NCI-H2171 (cell line): Measurements from ENCODE around the gene NOL6.
"Not testable (repeated sequence)": the region's sequence is repeated elsewhere in the genome, so short reads cannot be mapped to it uniquely, and the experiment has no call there.

Experiments used
- DNase-seq: peaks from one replicate; lab custom pipeline; 2025; lab: John Stamatoyannopoulos, UW

The NOL6 gene, protein sequence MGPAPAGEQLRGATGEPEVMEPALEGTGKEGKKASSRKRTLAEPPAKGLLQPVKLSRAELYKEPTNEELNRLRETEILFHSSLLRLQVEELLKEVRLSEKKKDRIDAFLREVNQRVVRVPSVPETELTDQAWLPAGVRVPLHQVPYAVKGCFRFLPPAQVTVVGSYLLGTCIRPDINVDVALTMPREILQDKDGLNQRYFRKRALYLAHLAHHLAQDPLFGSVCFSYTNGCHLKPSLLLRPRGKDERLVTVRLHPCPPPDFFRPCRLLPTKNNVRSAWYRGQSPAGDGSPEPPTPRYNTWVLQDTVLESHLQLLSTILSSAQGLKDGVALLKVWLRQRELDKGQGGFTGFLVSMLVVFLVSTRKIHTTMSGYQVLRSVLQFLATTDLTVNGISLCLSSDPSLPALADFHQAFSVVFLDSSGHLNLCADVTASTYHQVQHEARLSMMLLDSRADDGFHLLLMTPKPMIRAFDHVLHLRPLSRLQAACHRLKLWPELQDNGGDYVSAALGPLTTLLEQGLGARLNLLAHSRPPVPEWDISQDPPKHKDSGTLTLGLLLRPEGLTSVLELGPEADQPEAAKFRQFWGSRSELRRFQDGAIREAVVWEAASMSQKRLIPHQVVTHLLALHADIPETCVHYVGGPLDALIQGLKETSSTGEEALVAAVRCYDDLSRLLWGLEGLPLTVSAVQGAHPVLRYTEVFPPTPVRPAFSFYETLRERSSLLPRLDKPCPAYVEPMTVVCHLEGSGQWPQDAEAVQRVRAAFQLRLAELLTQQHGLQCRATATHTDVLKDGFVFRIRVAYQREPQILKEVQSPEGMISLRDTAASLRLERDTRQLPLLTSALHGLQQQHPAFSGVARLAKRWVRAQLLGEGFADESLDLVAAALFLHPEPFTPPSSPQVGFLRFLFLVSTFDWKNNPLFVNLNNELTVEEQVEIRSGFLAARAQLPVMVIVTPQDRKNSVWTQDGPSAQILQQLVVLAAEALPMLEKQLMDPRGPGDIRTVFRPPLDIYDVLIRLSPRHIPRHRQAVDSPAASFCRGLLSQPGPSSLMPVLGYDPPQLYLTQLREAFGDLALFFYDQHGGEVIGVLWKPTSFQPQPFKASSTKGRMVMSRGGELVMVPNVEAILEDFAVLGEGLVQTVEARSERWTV

GRCh38 chr9:33473643-33474352, at the start of gene NOL6:
TSS of gene NOL6 (minus strand) at chr9:33473924. CDS start at chr9:33473842, 82 bp downstream.
- DNase-seq = peak; percentile 90

DNA sequence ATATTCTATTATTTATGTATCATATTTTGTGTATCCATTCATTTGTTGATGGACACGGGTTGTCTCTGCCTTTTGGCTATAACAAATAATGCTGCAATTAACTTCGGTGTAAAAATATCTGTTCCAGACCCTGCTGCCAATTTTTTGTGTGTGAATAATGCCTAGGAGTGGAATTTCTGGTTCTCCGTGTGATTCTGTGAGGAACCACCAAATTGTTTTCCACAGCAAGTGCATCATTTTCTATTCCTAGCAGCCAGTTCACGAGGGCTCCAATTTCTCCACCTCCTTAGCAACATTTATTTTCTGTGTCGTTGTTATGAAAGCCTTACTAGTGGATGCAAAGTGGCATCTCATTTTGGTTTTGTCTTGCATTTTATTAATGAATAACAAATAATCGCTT, 48.1 kb upstream of the NOL6 start:
- not testable (repeated sequence) for DNase-seq

DNA sequence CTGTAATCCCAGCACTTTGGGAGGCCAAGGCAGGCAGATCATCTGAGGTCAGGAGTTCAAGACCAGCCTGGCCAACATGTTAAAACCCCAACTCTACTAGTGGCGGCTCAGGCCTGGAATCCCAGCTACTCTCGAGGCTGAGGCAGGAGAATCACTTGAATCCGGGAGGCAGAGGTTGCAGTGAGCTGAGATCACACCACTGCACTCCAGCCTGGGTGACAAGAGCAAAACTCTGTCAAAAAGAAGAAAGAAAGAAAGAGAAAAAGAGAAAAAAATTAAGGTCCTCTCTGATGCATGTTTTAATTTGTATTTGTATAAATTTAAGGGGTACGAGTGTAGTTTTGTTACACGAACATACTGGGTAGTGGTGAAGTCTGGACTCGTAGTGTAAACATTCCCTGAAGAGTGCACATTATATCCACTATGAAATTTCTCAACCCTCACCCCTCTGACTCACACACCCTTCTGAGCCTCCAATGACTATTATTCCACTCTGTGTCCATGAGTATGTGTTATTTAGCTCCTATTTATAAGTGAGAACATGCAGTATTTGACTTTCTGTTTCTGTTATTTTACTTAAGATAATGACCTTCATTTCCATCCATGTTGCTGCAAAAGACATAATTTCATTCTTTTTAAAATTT, 44.3 kb upstream of the NOL6 start:
- not testable (repeated sequence) for DNase-seq

GRCh38 chr9:33517373-33517772, 43.6 kb upstream of the NOL6 start:
- DNase-seq = no peak

- DNase-seq = not testable (repeated sequence)
These were observed 42.7 kb upstream of the NOL6 start for GRCh38 chr9:33516397-33516796.

DNA sequence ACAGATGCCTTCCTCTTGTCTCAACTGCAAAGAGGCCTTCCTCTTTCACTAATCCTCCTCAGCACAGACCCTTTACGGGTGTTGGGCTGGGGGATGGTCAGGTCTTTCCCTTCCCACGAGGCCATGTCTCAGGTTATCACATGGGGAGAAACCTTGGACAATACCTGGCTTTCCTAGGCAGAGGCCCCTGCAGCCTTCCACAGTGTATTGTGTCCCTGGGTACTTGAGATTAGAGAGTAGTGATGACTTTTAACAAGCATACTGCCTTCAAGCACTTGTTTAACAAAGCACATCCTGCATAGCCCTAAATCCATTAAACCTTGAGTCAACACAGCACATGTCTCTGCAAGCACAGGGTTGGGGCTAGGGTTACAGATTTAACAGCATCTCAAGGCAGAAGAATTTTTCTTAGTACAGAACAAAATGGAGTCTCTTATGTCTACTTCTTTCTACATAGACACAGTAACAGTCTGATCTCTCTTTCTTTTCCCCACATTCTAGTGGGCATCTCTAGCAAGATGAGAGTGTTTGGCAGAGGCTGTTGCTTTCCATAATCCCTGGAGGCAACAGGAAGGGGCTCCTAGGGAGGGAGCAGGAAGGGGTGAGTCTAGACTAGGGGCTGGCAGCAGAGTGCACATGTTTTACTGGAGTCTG, 41.7 kb upstream of the NOL6 start:
- not testable (repeated sequence) for DNase-seq

GRCh38 chr9:33512535-33512934, 38.8 kb upstream of the NOL6 start:
- not testable (repeated sequence) for DNase-seq

DNA sequence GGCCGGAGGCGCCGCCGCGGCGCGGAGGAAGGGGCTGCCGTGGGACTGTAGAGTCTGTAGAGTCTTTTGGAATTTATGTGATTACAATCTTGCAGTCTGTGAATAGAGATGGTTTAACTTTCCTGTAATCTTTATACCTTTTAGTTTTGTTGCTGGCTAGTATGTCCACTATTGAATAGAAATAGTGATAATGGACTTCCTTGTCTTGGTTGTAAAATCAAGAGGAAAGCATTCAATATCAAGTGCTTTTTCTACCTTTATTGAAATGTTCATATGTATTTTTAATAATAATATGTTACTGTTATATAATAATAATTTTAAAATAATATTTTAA, 37.4 kb upstream of the NOL6 start:
- not testable (repeated sequence) for DNase-seq

GRCh38 chr9:33510262-33511183, 36.8 kb upstream of the NOL6 start:
- no peak for DNase-seq

DNA sequence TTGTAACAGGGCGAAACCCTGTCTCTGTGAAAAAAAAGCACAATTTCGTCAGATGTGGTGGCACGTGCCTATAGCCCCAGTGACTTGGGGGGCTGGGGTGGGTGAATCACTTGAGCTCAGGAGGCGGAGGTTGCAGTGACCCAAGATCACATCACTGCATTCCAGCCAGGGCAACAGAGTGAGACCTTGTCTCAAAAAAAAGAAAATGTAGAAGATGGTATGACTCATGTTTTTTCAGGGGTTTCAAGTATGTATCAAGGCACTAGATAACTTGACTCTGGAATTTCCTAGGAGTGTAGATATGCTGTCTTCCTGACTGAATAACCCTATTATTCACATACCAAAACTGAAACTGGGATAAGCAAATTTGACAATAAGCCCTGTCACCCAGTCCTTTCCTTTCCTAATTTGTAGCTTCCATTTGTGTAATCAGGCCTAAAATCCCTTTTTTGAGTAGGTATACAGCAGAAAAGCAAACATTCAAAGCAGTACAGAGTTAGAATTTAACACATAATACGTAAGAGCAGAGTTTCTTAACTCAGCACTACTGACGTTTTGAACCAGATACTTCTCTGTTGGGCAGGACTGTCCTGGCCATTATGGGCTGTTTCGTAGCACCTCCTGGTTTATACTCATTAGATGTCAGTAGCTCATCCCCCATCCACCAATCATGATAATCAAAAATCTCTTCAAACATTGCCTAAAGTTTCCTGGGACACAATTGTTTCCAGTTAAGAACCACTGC, 33.1 kb upstream of the NOL6 start:
- DNase-seq = no peak

DNA sequence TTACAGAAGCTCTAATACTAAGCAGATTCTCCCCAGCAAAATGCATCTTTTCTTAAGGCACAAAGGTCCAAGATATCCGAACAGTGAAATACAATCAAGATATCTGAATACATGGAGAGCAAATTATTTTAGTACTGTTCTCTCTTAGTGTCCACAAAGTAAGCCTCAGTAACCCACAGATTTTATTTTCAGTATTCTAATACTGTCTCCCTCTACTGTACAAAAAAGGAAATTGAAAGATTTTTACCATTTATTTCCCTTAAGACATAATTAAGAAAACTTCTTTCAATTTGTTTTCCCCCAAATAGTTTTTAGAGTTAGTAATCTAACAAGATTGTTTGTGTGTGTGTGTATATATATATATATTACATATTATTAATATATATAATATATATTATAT, 24.7 kb upstream of the NOL6 start:
- no peak for DNase-seq

DNA sequence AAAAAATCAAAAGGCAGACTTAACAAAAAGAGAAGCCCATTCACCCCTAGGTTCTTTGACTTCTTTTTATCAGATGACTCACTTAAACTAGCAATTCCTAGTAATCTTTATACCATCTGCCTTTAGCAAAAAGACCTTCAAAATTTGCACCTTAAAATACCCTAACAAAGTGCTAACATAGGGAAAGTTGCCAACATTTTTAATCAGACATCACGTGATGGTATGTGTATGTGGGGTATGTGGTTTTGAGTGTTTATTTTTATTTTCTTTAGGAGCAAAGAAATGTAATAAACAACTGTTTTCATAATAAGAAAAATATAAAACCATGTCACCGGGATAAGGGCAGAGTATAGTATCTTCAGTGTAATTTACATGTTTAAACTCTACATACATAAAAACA, 20.1 kb upstream of the NOL6 start:
- not testable (repeated sequence) for DNase-seq

- no peak for DNase-seq
These were observed 15.3 kb upstream of the NOL6 start for GRCh38 chr9:33489066-33489465.

DNA sequence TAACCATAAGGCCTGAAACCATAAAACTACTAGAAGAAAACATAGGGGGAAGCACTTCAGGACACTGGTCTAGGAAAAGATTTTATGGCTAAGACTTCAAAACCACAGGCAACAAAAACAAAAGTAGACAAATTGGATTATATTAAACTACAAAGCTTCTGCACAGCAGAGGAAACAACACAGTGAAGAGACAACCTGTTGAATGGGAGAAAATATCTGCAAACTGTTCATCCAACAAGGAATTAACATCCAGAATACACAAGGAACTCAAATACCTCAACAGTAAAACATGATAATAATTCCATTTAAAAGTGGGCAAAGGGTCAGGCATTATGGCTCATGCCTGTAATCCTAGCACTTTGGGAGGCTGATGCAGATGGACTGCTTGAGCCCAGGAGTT, 11.6 kb upstream of the NOL6 start:
- DNase-seq = not testable (repeated sequence)

- no peak for DNase-seq
These were observed 7.3 kb upstream of the NOL6 start for GRCh38 chr9:33480976-33481375.

DNA sequence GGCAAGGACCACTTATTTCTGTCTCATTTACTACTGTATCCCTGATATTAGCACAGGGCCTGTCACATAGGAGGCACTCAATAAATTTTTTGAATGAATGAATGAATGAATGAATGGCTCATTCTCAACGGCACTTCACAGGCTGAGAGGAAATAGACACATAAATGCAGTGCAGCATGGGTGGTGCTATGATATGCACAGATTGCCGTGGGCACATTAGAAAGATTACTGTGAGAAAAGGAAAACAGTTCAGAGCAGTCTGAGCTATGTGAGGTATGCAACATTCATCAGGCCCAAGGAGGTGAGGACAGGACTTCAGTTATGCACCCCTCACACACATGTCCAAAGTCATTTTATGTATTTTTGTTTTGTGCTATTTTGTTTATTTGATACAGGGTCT, 6.4 kb upstream of the NOL6 start:
- no peak for DNase-seq

GRCh38 chr9:33476503-33476902, 2.8 kb upstream of the NOL6 start:
- no peak for DNase-seq

DNA sequence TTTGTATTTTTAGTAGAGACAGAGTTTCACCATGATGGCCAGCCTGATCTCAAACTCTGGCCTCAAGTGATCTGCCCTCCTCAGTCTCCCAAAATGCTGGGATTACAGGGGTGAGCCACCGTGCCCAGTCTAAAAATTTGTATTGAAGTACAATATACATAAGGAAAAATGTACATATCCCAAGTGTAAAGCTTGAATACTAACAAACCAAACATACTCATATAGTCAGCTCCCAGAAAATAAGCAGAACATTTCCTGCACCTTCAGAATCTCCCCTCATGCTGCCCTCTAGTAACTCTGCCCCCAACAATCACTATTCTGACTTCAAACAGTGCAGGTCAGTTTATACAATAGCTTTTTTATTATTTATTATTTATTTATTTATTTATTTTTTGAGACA, 1.6 kb upstream of the NOL6 start:
- DNase-seq = no peak
